IPS-20b (cell line): ENCODE results near the gene CXorf38.
A peak's percentile ranks its signal among the peaks of the same experiment; 100 is the strongest.
"Not testable (repeated sequence)": the region's sequence is repeated elsewhere in the genome, so short reads cannot be mapped to it uniquely, and the experiment has no call there.

Experiments
- H3K27ac ChIP-seq: one replicate; pipeline ENCODE4 v1.5.1; 2013; ENCODE audit warnings: low read length
- H3K27me3 ChIP-seq: 2 replicates; pipeline ENCODE4 v1.6.1; 2013; ENCODE audit warnings: mild to moderate bottlenecking, low read length, inconsistent platforms; ENCODE audit not compliant: insufficient read depth
- H3K36me3 ChIP-seq: 2 replicates; pipeline ENCODE4 v1.6.1; 2013; ENCODE audit warnings: low read depth, mild to moderate bottlenecking, inconsistent platforms, low read length, moderate library complexity; ENCODE audit not compliant: insufficient read depth
- H3K4me1 ChIP-seq: 2 replicates; pipeline ENCODE4 v1.6.1; 2013; ENCODE audit warnings: mild to moderate bottlenecking, control low read depth, inconsistent platforms, low read length, moderate library complexity; ENCODE audit not compliant: insufficient read depth
- H3K4me3 ChIP-seq: 2 replicates; pipeline ENCODE4 v1.5.1; 2013; ENCODE audit warnings: mild to moderate bottlenecking, low read length, inconsistent platforms
- H3K9ac ChIP-seq: 2 replicates; pipeline ENCODE4 v1.6.1; 2013; ENCODE audit warnings: low read depth, mild to moderate bottlenecking, inconsistent platforms, low read length, moderate library complexity
- H3K9me3 ChIP-seq: 2 replicates; pipeline ENCODE4 v1.6.1; 2013; ENCODE audit warnings: mild to moderate bottlenecking, low read depth, low read length, inconsistent platforms; ENCODE audit not compliant: insufficient read depth

Gene CXorf38

GRCh38 chrX:40623139-40623536 lies 24.2 kb downstream of the CXorf38 start, which contains the start of gene MPC1L:
Gene MPC1L (plus strand): TSS chrX:40623428. CDS start chrX:40623566, 138 bp downstream.
- H3K27me3 ChIP-seq, result no peaks in the 10 kb centered on the region

GRCh38 chrX:40622479-40623138 lies 24.8 kb downstream of the CXorf38 start:
- H3K36me3 ChIP-seq, result 0 out of 2 replicates have a peak, but pooled peaks cover 2% of the 10 kb centered on the region
- H3K9ac ChIP-seq, result no peak overlapping the region
- no peak overlapping the region for H3K4me3 ChIP-seq
- no peaks in the 10 kb centered on the region for H3K4me1 ChIP-seq
- no peaks in the 10 kb centered on the region for H3K27me3 ChIP-seq
- no peaks in the 10 kb centered on the region for H3K9me3 ChIP-seq
- H3K27ac ChIP-seq, result no peak overlapping the region

More at GRCh38 chrX:40623139-40623536, 24.2 kb downstream of the CXorf38 start, which contains the start of gene MPC1L:
- H3K4me3 ChIP-seq, result no peak within 1 kb of the TSS
- peaks cover 6% of the 10 kb centered on the region; the same call in 1 of the 2 replicates for H3K36me3 ChIP-seq
- H3K27ac ChIP-seq, result no peak within 1 kb of the TSS
- no peaks in the 10 kb centered on the region for H3K9me3 ChIP-seq
- H3K9ac ChIP-seq, result no peak within 1 kb of the TSS
- no peaks in the 10 kb centered on the region for H3K4me1 ChIP-seq

DNA sequence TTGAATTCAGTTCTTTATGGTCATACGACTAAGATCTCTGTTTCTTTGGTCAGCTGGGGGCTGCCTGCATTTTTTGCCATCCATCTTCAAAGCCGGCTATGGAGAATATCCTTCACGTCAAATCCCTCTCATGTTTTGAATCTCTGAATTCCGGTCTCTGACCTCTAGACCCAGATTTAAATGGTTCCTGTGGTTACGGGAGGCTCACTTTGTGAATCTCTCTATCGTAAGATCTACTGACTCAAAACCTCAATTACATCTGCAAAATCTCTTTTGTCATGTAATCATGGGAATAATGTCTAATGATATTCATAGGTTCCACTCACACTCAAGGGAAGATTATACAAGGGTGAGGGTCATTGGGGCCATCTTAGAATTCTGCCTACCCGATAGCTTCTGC lies 29.8 kb downstream of the CXorf38 start:
- H3K27ac ChIP-seq, result no peak overlapping the region
- H3K27me3 ChIP-seq, result no peaks in the 10 kb centered on the region
- H3K4me1 ChIP-seq, result no peaks in the 10 kb centered on the region
- no peaks in the 10 kb centered on the region for H3K36me3 ChIP-seq
- H3K9me3 ChIP-seq, result no peaks in the 10 kb centered on the region
- H3K4me3 ChIP-seq, result no peak overlapping the region
- H3K9ac ChIP-seq, result no peak overlapping the region

- Histone ChIP-seq H3K27ac (no peak overlapping the region), H3K36me3 (no peaks in the 10 kb centered on the region), H3K4me1 (no peaks in the 10 kb centered on the region), H3K9ac (no peak overlapping the region), H3K4me3 (no peak overlapping the region), H3K9me3 (no peaks in the 10 kb centered on the region), H3K27me3 (no peaks in the 10 kb centered on the region)
Measured at GRCh38 chrX:40615976-40616375, 31.4 kb downstream of the CXorf38 start.

DNA sequence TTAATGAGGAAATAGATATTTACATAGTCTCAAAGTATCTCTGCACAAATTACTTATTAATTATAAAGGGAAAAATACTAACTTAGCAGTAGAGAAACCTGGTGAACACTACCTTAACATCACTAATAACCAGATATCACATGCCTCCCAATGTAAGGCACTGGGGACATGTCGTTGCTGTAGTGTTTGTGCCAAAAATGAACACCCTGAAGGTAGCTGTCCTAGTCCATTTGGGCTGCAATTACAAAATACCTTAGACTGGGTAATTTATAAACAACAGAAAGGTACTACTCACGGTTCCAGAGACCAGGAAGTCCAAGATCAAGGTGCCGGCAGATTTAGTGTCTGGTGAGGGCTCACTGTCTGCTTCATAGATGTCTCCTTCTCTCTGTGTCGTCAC lies 34.9 kb downstream of the CXorf38 start:
- H3K9me3 ChIP-seq, result no peaks in the 10 kb centered on the region
- H3K4me1 ChIP-seq, result no peaks in the 10 kb centered on the region
- no peak overlapping the region for H3K4me3 ChIP-seq
- no peak overlapping the region for H3K9ac ChIP-seq
- H3K36me3 ChIP-seq, result no peaks in the 10 kb centered on the region
- no peak overlapping the region for H3K27ac ChIP-seq
- H3K27me3 ChIP-seq, result no peaks in the 10 kb centered on the region

GRCh38 chrX:40607381-40607780 lies 40.0 kb downstream of the CXorf38 start:
- no peak overlapping the region for H3K27ac ChIP-seq
- no peaks in the 10 kb centered on the region for H3K36me3 ChIP-seq
- no peak overlapping the region for H3K9ac ChIP-seq
- no peaks in the 10 kb centered on the region for H3K4me1 ChIP-seq
- H3K9me3 ChIP-seq, result no peaks in the 10 kb centered on the region
- no peak overlapping the region for H3K4me3 ChIP-seq
- no peaks in the 10 kb centered on the region for H3K27me3 ChIP-seq

DNA sequence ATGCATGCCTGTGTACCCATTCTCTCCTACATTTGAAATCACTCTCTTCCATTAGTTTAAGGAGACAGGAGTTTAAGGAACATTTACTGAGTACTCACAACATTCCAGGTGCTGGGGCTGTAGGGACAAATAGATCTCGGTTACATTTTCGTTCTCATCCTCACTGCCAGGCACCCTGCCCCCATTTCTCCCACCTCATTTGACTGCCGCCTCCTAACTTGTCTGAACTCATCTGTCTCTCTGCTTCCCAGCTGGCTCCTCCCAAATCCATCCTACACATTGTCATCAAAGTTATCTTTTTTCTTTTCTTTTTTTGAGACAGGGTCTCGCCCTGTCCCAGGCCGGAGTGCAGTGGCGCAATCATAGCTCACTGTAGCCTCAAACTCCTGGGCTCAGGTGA lies 43.9 kb downstream of the CXorf38 start:
- Histone ChIP-seq H3K4me3 (no peak overlapping the region), H3K9me3 (no peaks in the 10 kb centered on the region), H3K36me3 (peaks cover 33% of the 10 kb centered on the region), H3K27me3 (no peaks in the 10 kb centered on the region), H3K4me1 (no peaks in the 10 kb centered on the region), H3K27ac (no peak overlapping the region), H3K9ac (no peak overlapping the region)

- not testable (repeated sequence) for H3K4me3 ChIP-seq, H3K27ac ChIP-seq, H3K9me3 ChIP-seq, H3K4me1 ChIP-seq, H3K27me3 ChIP-seq, H3K9ac ChIP-seq
- peaks cover 17% of the 10 kb centered on the region; the same call in 1 of the 2 replicates for H3K36me3 ChIP-seq
Measured at GRCh38 chrX:40589616-40590321, 57.6 kb downstream of the CXorf38 start.

GRCh38 chrX:40587623-40588022 lies 59.7 kb downstream of the CXorf38 start:
- H3K27ac ChIP-seq, H3K27me3 ChIP-seq, H3K4me1 ChIP-seq, H3K9ac ChIP-seq, H3K4me3 ChIP-seq, H3K9me3 ChIP-seq: not testable (repeated sequence)
- peaks cover 10% of the 10 kb centered on the region; the same call in 1 of the 2 replicates for H3K36me3 ChIP-seq

- Histone ChIP-seq H3K4me1 (no peaks in the 10 kb centered on the region), H3K9ac (no peak overlapping the region), H3K9me3 (no peaks in the 10 kb centered on the region), H3K27me3 (no peaks in the 10 kb centered on the region), H3K4me3 (no peak overlapping the region), H3K27ac (no peak overlapping the region), H3K36me3 (no peaks in the 10 kb centered on the region)
Measured at GRCh38 chrX:40582811-40583210, 64.5 kb downstream of the CXorf38 start.

DNA sequence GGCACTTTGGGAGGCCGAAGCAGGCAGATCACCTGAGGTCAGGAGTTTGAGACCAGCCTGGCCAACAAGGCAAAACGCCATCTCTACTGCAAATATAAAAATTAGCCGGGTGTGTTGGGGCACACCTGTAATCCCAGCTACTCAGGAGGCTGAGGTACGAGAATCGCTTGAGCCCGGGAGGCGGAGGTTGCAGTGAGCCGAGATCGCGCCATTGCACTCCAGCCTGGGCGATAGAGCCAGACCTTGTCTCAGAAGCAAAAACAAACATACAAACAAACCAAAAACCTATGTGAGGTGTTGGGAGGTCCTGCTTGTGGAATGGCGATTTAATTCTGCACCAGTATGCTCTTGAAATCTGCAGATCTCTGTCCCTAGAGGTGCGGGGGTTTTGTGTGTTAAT lies 65.2 kb downstream of the CXorf38 start:
- H3K9me3 ChIP-seq, H3K4me1 ChIP-seq, H3K27me3 ChIP-seq, H3K9ac ChIP-seq, H3K4me3 ChIP-seq, H3K27ac ChIP-seq, H3K36me3 ChIP-seq: not testable (repeated sequence)

DNA sequence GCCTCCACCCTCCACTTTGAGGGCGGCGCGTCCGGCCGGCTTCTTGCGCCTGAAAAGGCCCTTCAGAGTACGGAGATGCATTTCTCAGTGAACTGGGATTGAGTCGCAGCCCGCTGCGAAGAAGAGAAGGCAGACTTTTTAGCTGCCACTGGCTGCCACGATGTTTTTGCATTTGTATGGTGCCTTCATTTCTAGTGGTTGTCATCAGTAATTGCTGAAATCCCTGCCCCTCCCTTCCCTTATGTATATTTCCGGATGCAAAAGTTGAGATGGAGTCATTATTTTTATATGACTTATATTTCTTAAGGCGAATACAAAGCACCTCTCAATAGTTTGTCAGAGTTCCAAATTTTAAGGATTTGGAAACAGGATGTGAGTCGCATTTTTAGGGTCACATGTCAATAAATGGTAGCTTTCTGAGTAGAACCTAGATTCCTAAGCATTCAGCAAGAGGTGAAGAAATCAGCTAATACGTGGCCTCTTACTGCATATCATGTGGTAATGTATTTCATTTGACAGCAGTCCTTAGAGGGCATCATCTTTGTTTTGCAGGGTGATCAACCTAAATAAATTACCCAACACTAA lies 65.9 kb downstream of the CXorf38 start:
- Histone ChIP-seq H3K36me3 (no peaks in the 10 kb centered on the region), H3K4me3 (peak overlapping the region; percentile 89), H3K9me3 (no peaks in the 10 kb centered on the region), H3K4me1 (no peaks in the 10 kb centered on the region), H3K27me3 (no peaks in the 10 kb centered on the region), H3K9ac (peak overlapping the region; percentile 48; the same call in 1 of the 2 replicates), H3K27ac (no peak overlapping the region)
